AG20443 (cell line): ENCODE data around the gene NARS2.
"Not testable (repeated sequence)": the region's sequence is repeated elsewhere in the genome, so short reads cannot be mapped to it uniquely, and the experiment has no call there.

Experiments used
- DNase-seq: peaks from one replicate; pipeline ENCODE4 v3.0.0; 2012; ENCODE audit warnings: low spot score, mixed read lengths

The NARS2 gene

DNA sequence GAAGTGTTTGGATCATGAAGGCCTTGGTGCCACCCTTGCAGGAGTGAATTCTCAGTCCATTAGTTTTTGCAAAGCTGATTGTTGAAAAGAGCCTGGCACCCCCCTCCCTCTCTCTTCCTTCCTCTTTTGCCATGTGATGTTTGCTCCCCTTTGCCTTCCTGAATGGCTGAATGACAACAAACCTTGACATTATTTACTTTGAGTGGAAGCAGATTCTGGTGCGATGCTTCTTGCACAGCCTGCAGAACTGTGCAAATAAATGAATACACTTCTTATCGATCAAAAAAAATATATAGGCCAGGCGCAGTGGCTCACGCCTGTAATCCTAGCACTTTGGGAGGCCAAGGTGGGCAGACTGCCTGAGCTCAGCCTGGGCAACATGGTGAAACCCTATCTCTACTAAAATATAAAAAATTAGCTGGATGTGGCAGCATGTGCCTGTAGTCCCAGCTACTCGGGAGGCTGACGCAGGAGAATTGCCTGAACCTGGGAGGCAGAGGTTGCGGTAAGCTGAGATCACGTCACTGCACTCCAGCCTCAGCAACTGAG, 2.0 kb upstream of the NARS2 start:
- no peak for DNase-seq

DNA sequence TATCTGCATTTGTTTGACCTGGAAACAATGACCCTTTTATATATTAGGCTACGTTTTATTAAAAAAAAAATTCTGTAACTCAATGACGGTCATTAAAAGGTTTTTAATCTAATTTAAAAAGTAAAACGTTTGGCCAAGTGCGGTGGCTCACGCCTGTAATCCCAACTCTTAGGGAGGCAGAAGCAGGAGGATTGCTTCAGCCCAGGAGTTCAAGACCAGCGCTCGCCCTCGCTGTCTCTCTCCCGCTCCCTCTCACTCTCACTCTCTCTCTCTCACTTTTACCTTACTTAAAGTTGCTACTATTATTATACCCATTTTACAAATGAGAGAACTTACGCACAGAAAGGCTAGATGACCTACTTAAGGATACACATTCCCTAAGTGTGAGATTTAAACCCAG, 814 bp upstream of the NARS2 start:
- DNase-seq, result no peak

DNA sequence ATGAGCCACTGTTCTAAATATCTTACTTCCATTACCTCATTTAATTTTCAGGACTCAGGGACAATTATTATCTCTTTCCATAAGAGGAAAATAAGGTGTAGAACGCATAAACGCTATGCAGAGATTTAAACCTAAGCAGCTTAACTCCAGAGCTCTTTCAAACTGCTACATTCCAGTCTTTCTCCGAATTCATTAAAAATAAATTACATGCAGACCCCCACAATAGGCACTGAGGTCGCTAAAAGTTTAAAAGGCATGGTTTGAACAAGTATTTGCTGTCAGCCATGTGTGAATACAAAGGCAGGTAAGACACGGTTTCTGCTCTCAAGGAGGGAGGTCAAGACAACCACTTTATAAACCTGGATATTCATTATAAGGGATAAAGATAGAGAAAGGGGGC, 983 bp downstream of the NARS2 start:
- DNase-seq, result no peak

DNA sequence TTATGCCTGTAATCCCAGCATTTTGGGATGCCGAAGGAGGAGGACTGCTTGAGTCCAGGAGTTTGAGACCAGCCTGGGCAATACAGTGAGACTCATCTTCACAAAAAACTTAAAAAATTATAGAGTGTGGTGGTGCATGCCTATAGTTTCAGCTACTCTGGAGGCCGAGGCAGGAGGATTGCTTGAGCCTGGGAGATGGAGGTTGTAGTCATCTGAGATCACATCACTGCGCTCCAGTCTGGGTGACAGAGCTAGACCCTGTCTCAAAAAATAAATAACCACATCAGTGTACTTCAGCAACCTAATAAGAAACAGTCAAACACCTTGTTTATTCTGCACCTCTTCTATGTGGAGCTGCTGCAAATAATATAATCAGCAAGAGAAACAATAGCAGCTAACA, 1.4 kb downstream of the NARS2 start:
- DNase-seq, result no peak

DNA sequence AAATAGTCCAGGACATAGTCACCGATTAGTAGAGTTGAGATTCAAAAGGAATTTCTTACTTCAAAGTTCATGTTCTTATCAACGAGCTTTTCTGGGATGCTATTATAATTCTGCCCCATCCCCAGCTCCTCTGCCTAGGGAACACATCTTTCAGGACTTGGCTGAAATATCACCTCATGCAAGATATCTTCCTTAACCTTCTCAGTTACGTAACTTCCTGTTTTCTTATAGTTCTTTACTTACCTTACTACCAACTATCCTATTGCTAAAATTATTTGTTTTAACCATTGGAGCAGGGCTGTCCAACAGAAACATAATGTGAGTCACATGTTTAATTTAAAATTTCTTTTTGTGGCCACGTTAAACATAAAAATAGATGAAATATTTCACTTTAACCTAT, 2.3 kb downstream of the NARS2 start:
- DNase-seq, result no peak

DNA sequence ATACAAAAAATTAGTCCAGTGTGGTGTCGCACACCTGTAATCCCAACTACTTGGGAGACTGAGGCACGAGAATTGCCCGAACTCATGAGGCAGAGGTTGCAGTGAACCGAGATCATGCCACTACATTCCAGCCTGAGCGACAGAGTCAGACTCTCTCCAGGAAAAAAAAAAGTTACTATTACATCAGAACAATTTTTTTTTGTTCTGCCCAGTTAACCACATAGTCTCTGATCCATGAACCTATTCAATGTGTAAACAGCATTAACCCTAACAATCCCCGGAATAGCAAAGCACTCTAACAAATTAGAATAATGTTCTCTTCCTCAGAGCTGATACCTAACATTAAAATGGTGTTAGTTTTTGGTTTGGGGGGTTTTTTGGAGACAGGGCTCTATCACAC, 4.6 kb downstream of the NARS2 start:
- no peak for DNase-seq

DNA sequence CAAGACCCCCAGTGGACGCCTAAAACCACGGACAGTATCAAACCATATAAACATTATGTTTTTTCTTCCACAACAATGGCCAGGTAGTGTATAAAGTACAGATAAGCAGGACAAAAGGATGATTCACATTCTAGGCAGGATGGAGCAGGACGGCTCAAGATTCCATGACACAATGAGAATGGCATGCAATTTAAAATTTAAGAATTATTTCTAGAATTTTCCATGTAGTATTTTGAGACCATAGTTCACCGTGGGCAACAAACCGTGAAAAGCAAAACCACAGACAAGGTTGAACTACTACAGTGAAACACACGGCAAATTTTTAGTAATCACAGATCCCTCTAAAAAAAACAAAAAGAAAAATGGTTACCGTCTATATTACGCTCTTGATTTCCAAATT, 7.5 kb downstream of the NARS2 start:
- peak; percentile 25 for DNase-seq

DNA sequence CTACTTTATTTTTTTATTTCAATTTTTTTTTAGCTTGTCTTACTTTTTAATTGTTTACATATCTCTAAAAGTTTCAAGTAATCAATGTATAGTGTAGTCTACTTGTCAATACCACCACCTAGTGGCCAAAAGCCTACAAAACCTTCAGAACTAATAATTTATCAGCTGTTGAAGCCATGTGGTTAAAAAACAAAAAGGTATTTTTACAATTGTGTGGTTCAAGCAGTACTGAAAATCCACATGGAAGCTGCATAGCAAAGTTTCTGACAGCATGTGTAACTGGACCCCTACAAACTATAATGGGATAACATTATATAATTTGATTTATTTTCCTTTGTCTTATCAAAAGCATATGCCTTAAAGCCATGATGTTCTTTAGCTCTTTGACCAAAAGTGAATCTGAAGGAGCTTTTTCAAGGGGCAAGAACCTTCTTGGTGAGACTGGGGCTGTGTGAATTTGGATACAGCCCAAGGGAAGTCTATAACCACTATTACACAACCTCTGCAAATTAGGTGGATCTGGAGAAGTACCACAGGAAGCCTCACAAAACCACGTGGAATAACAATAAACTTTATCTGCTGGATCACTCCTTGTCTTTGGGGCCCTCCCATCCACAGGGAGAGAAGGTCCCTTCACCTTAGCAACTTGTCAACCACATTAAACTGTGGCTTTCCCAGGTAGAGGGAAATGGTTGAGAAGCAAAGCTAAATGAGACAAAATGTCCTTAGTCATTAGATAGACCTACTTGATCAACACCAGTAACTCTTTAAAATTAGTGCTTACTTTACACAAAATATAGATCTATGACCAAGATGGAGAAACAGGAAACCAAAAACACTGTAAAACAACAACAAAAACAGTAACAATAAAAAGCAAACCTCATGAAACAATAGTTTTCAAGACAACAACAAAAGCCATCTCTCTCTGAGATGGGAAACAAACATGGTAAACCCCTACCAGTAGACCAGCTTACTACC, 9.9 kb downstream of the NARS2 start:
- peak; percentile 26 for DNase-seq

DNA sequence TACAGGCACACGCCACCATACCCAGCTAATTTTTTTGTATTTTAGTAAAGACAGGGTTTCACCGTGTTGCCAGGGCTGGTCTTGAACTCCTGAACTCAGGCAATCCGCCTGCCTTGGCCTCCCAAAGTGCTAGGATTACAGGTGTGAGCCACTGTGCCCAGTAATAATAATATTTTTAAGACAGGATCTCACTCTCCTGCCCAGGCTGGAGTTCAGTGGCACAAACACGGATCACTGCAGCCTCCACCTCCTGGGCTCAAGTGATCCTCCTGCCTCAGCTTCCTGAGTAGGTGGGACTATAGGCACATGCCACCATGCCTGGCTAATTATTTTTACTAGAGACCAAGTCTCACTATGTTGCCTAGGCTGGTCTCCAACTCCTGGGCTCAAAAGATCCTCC, 10.6 kb downstream of the NARS2 start:
- not testable (repeated sequence) for DNase-seq

DNA sequence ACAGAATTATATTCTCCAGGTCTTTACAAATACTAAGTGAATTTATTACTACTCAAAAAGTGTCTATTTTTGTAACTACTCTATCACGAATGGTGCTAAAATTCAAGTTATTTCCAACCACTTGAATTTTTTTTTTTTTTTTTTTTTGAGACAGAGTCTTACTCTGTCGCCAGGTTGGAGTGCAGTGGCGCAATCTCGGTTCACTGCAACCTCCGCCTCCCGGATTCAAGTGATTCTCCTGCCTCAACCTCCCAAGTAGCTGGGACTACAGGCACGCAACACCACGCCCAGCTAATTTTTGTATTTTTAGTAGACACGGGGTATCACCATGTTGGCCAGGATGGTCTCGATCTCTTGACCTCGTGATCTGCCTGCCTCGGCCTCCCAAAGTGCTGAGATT, 11.6 kb downstream of the NARS2 start:
- not testable (repeated sequence) for DNase-seq

DNA sequence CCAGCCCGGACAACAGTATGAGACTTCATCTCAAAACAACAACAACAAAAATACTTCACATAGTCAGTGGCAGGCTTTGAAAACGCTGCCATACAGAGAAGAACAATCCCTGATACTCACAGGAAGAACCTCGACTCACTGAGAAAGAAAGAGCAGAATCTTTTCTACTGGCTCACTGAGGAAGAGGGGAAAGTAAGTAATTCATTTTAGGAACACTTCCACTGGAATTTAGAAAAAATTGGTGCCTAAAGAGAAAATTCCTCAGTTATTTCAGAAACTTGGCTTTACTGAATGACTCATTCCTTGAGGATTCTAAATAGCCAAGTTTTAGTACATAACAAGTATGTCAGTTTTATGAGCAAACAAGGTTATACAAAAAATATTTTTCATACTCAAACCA, 12.3 kb downstream of the NARS2 start:
- peak; percentile 50 for DNase-seq

DNA sequence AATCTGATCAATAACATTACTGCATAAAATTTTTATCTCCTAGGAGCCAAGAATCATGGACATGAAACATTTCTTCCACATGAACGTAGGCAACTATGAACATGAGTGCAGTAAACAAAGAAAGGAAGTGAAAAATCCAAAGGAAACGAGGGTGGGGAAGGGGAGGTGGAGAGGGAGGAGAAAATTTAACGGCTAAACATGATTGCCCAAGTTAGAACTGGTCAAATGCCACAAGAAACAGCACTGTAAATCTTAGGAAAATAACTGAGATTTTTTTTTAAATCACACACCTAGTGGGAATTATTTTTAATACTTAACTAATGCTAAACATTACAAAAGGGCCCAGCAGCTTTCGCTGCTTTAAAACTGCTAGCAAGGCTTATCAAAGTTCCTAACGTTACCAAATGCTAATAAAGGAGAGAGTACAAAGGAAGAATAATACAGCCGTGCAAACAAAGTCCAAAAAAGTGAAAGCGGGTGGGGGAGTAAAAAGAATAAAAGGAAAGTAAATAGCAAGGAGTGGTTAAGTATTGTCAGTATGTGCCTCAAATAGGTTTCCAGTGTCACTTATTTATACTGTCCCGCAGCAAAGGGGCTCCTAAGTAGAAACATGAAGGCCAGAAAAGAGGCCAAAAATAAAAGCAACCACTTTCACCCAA, 13.7 kb downstream of the NARS2 start:
- no peak for DNase-seq

DNA sequence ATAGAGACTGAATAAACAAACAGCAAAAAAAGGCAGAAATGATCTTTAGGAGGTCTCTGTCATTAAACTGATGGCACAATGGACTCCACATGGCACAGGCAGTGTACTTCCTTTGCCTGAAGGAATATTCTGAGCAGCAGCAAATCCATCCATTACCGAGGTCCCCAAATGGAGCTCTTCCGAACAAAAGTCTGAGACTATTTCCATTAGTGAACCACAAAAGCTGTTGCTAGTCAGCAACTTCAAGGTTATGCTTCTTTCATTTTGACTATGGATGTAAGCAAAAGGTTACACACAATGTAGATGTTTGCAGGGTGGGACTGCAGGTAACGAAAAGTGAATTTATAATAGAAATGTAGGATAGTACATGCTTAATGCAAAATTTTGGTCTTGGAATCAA, 14.5 kb downstream of the NARS2 start:
- no peak for DNase-seq

DNA sequence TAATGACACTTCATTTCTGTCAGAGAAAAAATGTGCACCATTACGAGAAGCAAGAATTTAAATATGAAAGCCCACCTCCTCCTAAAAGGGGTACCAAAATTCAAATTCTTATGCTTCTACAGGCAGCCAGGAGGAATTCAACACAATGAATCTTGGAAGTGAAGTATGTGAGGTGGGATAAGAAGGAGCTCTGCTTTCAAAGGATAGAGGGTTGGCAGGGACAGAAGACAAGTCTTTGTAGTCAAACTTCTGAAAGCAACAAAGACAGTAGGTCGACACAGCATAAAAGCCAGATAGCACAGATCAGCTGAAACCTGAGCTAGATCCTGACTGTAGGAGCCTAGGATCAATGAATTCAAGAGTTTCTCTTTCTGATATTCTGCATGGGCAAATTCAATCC, 17.4 kb downstream of the NARS2 start:
- DNase-seq, result no peak

DNA sequence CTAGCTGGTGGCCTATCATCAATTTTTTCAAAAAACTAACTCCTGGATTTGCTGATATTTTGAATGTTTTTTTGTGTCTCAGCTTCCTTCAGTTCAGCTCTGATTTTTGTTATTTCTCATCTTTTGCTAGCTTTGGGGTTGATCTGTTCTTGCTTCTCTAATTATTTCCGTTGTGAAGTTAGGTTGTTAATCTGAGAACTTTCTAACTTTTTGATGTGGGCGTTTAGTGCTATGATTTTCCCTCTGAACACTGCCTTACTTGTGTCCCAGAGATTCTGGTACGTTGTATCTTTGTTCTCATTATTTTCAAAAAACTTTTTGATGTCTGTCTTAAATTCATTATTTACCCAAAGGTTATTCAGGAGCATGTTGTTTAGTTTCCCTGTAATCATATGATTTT, 19.1 kb downstream of the NARS2 start:
- no peak for DNase-seq

DNA sequence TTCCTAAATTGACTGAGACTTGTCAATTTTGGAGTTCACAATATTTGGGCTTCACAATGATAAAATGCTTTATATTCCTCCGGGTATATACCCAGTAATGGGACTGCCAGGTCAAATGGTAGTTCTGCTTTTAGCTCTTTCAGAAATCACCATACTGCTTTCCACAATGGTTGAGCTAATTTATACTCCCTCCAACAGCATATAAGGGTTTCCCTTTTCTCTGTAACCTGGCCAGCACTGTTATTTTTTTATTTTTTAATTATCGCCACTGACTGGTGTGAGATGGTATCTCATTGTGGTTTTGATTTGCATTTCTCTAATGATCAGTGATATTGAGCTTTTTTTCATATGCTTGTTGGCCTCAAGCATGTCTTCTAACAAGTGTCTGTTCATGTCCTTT, 21.8 kb downstream of the NARS2 start:
- DNase-seq, result no peak

DNA sequence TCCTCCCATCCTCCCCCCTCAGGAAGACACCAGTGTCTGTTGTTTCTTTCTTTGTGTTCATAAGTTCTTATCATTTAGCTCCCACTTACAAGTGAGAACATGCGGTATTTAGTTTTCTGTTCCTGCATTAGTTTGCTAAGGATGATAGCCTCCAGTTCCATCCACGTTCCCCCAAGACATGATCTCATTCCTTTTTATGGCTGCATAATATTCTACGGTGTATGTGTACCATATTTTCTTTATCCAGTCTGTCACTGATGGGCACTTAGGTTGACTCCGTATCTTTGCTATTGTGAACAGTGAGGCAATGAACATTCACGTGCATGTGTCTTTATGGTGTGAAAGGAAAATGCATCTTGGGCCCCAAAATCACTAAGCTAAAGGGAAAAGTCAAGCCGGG, 22.5 kb downstream of the NARS2 start:
- DNase-seq, result not testable (repeated sequence)

DNA sequence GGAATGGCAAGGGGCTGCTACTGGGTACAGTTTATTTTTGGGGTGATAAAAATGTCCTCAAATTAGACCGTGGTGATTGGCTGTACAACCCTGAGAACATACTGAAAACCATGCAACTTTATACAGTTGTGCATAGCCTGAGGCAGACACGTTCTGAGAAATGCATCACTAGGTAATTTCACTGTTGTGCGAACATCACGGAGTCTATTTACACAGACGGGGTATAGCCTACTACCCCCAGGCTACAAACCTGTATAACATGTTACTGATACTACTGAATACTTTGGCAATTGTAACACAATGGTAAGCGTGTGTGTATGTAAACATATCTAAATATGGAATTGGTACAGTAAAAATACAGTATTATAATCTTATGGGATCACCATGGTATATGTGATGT, 23.6 kb downstream of the NARS2 start:
- DNase-seq, result no peak

DNA sequence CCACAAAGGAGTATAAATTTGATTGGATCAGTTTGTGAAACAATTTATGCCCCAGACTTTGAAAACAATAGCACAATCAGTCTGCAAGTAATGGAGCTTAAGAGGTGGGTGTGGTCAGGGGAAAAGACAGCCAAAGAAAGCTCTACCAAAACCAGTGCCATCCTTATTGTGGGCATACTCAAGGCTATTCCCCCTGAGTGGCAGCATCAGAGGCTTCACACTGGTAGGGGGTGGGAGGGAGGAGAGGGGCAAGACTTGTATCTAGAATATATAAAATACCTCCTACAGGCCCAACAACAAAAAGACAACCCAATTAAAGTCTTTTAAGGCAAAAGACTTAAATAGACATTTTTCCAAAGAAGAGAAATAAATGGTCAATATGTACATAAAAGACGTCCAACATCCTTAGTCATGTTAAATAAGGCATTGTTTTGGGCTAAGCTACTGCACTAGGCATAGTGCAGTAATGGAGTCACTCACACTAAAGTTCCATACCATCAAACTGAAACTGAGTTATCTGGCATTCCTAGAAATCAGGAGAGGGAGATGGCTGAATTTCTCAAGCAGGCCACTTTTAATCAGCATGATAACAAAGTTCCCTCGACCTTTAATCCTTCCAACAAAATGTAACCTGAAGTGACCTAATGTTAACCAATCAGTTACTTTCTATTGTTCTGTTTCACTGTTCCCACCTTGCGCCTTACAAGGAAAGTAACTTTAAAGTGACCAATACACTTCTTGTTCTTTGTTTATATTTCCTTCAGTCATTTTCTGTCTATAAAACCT, 24.8 kb downstream of the NARS2 start:
- no peak for DNase-seq

DNA sequence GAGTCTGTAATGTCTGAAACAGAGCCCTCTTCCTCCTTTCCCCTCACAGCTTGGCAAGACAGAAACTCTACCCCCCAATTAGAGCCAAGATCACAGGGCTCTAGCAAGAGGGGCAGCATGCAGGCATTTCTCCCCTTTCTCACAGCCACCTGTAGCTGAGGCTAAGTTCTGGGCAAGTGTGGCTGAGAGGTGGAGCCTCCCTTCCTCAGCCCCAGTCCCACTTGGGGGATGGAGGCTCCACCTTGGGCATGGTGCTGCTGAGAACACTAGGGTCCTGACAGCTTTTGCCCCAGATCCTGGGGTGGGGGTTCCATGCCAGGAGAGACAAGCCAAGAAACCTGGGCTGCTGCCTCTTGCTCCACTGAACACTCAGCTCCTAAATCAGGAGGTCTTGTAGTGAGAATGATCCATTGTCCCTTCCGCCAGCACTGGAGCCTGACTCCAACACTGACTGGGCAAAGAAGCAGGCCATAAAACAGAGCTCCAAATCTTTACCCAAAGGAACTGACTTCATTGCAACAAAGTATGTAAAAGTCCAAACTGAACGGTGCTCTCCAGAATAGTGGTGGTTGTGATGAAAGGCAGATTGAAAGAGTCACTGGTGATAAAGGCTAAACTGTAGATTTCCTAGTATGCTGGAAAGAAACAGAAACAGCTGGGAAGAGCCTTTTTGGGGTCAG, 25.6 kb downstream of the NARS2 start:
- no peak for DNase-seq

DNA sequence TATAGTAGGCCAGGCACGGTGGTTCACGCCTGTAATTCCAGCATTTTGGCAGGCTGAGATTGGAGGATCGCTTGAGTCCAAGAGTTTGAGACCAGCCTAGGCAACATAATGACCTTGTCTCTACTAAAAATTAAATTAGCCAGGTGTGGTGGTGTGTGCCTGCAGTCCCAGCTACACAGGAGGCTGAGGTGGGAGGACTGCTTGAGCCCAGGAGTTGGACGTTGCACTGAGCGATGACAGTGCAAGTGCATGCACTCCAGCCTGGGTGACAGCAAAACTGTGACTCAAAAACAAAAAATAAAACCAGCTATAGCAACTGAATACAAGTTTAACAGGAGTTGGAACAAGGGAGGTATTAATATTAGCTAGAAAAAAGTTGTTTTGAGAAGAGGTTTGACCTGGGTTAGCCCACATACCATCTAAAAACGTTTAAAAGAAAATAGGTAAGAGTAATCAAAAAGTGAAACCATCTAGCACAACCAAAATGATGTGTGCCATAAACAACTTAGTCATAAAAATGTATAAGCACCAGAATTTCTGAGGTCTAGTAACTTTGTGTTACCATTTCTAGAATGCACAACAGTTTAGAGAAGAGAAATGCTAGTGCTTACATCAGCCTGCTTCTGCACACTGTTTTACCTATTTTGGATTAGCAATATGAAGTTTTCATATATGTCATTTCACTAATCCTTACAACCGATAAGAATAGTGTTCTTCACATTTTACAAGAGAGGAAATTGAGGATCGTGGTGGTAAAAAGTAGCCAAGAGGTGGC, 26.5 kb downstream of the NARS2 start:
- DNase-seq, result no peak
